K562 (cell line): ENCODE results near the gene TRIM44.

Experiments
- ARNT ChIP-seq, 2 experiments: fragments of 450-650 bp; IDR thresholded peaks; 2 replicates each; pipeline ENCODE4 v1.6.1; 2016; ENCODE audit warnings: mild to moderate bottlenecking in 1 of 2
- EGR1 ChIP-seq: fragments of 450-650 bp; conservative IDR thresholded peaks from 2 replicates; pipeline ENCODE4 v1.6.1; 2017; ENCODE audit warnings: mild to moderate bottlenecking
- EZH2 ChIP-seq: IDR thresholded peaks from 2 replicates; pipeline ENCODE4 v1.6.1; 2012; ENCODE audit warnings: low read depth, mild to moderate bottlenecking, inconsistent platforms, low read length, borderline replicate concordance
- HDAC1 ChIP-seq, 2 experiments: fragments of 450-650 bp; IDR thresholded peaks; 2 replicates each; pipeline ENCODE4 v1.6.1; 2016 to 2017; ENCODE audit warnings: inconsistent platforms in 1 of 2, mild to moderate bottlenecking in 1 of 2, moderate library complexity in 1 of 2
- IRF2 ChIP-seq: sonication (generic); formaldehyde crosslinking; IDR thresholded peaks from 2 replicates; pipeline ENCODE4 v1.8.1; 2022; ENCODE audit warnings: mild to moderate bottlenecking, missing genetic modification reagents
- KAT2B ChIP-seq: IDR thresholded peaks from one replicate; pipeline ENCODE4 v1.6.1; 2012; ENCODE audit warnings: low read depth, mild to moderate bottlenecking, control low read depth, inconsistent platforms, low read length, moderate library complexity
- RAD21 ChIP-seq, 2 experiments: fragments of 250-450 bp in 1 of 2; fragments of 450-650 bp in 1 of 2; sonication (Bioruptor Pico) in 1 of 2; formaldehyde crosslinking in 1 of 2; IDR thresholded peaks in 1 of 2; conservative IDR thresholded peaks in 1 of 2; 2 replicates each; pipeline versions ENCODE4 v1.4.0 to v1.8.0; 2020 to 2022; ENCODE audit warnings: mild to moderate bottlenecking in 2 of 2, moderate library complexity in 1 of 2
- TCF7L2 ChIP-seq: fragments of 150-350 bp; IDR thresholded peaks from 2 replicates; pipeline ENCODE4 v1.6.1; 2016; ENCODE audit warnings: low read depth, mild to moderate bottlenecking, low read length, moderate library complexity
- TOE1 ChIP-seq, 2 experiments: fragments of 450-650 bp in 1 of 2; sonication (generic) in 1 of 2; formaldehyde crosslinking in 1 of 2; IDR thresholded peaks; 2 replicates each; pipeline versions ENCODE4 v1.7.1 to v1.8.0; 2016 to 2022; ENCODE audit warnings: borderline replicate concordance in 2 of 2, mild to moderate bottlenecking in 2 of 2, antibody characterized with exemption in 1 of 2, inconsistent platforms in 1 of 2, low read depth in 1 of 2, missing genetic modification reagents in 1 of 2, moderate library complexity in 1 of 2
- ZNF384 ChIP-seq: IDR thresholded peaks from 2 replicates; pipeline ENCODE4 v1.6.1; 2012; ENCODE audit warnings: low read depth, low read length, improper control_type of control experiment
- TF ChIP-seq, protein P1 (sequence below): sonication (generic); formaldehyde crosslinking; IDR thresholded peaks from 2 replicates; pipeline ENCODE4 v1.8.0; 2022; ENCODE audit warnings: mild to moderate bottlenecking, missing genetic modification reagents
- TF ChIP-seq, protein P2 (sequence below), 3 experiments: IDR thresholded peaks in 2 of 3; conservative IDR thresholded peaks in 1 of 3; 2 replicates each; pipeline ENCODE4 v1.5.1; 2011 to 2012; ENCODE audit warnings: low read length in 3 of 3, mild to moderate bottlenecking in 3 of 3, control low read depth in 2 of 3, improper control_type of control experiment in 1 of 3, inconsistent platforms in 1 of 3, low read depth in 1 of 3, mixed read lengths in 1 of 3, moderate library complexity in 1 of 3; ENCODE audit not compliant: insufficient read depth in 2 of 3
- TF ChIP-seq, protein P3 (sequence below), 2 experiments: fragments of 450-650 bp in 1 of 2; sonication (generic) in 1 of 2; formaldehyde crosslinking in 1 of 2; IDR thresholded peaks in 1 of 2; conservative IDR thresholded peaks in 1 of 2; 2 replicates each; pipeline versions ENCODE4 v1.6.1 to v1.8.1; 2016 to 2023; ENCODE audit warnings: mild to moderate bottlenecking in 2 of 2, moderate library complexity in 2 of 2, inconsistent platforms in 1 of 2, missing genetic modification reagents in 1 of 2

GRCh38 chr11:35751664-35752061 is 89.1 kb downstream of the TRIM44 start:
- no peak for TF ChIP-seq RAD21 (CRISPR knock-in tag; conservative IDR thresholded peaks at IDR 0.05 in 1 of 2, IDR thresholded peaks at IDR 0.05 in 1 of 2)
- TF ChIP-seq HDAC1 (IDR thresholded peaks at IDR 0.05), result no peak
- no peak for TF ChIP-seq IRF2 (CRISPR knock-in tag)
- TF ChIP-seq EZH2, result no peak
- TF ChIP-seq ARNT (IDR thresholded peaks at IDR 0.05), result no peak
- TF ChIP-seq, protein P1, sequence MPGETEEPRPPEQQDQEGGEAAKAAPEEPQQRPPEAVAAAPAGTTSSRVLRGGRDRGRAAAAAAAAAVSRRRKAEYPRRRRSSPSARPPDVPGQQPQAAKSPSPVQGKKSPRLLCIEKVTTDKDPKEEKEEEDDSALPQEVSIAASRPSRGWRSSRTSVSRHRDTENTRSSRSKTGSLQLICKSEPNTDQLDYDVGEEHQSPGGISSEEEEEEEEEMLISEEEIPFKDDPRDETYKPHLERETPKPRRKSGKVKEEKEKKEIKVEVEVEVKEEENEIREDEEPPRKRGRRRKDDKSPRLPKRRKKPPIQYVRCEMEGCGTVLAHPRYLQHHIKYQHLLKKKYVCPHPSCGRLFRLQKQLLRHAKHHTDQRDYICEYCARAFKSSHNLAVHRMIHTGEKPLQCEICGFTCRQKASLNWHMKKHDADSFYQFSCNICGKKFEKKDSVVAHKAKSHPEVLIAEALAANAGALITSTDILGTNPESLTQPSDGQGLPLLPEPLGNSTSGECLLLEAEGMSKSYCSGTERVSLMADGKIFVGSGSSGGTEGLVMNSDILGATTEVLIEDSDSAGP (CRISPR knock-in tag), result no peak
- no peak for TF ChIP-seq TCF7L2
- TF ChIP-seq, protein P2, sequence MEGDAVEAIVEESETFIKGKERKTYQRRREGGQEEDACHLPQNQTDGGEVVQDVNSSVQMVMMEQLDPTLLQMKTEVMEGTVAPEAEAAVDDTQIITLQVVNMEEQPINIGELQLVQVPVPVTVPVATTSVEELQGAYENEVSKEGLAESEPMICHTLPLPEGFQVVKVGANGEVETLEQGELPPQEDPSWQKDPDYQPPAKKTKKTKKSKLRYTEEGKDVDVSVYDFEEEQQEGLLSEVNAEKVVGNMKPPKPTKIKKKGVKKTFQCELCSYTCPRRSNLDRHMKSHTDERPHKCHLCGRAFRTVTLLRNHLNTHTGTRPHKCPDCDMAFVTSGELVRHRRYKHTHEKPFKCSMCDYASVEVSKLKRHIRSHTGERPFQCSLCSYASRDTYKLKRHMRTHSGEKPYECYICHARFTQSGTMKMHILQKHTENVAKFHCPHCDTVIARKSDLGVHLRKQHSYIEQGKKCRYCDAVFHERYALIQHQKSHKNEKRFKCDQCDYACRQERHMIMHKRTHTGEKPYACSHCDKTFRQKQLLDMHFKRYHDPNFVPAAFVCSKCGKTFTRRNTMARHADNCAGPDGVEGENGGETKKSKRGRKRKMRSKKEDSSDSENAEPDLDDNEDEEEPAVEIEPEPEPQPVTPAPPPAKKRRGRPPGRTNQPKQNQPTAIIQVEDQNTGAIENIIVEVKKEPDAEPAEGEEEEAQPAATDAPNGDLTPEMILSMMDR (IDR thresholded peaks at IDR 0.05 in 2 of 3, conservative IDR thresholded peaks at IDR 0.05 in 1 of 3; ENCODE audit: insufficient read depth in 2 of 3, low read depth in 1 of 3, low read length in 3 of 3), result no peak
- TF ChIP-seq, protein P3, sequence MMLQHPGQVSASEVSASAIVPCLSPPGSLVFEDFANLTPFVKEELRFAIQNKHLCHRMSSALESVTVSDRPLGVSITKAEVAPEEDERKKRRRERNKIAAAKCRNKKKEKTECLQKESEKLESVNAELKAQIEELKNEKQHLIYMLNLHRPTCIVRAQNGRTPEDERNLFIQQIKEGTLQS (IDR thresholded peaks at IDR 0.05), result no peak
- TF ChIP-seq, protein P3 (CRISPR knock-in tag; conservative IDR thresholded peaks at IDR 0.05), result no peak
- no peak for TF ChIP-seq ZNF384
- TF ChIP-seq KAT2B, result no peak
- no peak for TF ChIP-seq TOE1 (IDR thresholded peaks at IDR 0.05; ENCODE audit: borderline replicate concordance)
- TF ChIP-seq TOE1 (CRISPR knock-in tag; IDR thresholded peaks at IDR 0.05; ENCODE audit: borderline replicate concordance, low read depth), result no peak
- TF ChIP-seq EGR1, result no peak
